NCI-H526 treated with DMSO at 0.1 percent for 48 hours (cell line): ENCODE results near the gene CNOT9.
"Not testable (repeated sequence)": the region's sequence is repeated elsewhere in the genome, so short reads cannot be mapped to it uniquely, and the experiment has no call there.

Source experiments
- DNase-seq: peaks from one replicate; lab custom pipeline; 2025; lab: John Stamatoyannopoulos, UW

Gene CNOT9

GRCh38 chr2:218568190-218569037, at the start of gene CNOT9, which contains the start of gene USP37:
Gene CNOT9 (plus strand): TSS chr2:218568839. CDS start chr2:218568955, 116 bp downstream.
Gene USP37 (minus strand): TSS chr2:218568351. CDS start chr2:218558653, 9,698 bp downstream.
- DNase-seq: peak; percentile 96

GRCh38 chr2:218518876-218519275, 49.8 kb upstream of the CNOT9 start:
- DNase-seq: no peak

- no peak for DNase-seq
These were observed 45.0 kb upstream of the CNOT9 start for GRCh38 chr2:218523651-218524050.

- DNase-seq: not testable (repeated sequence)
These were observed 40.2 kb upstream of the CNOT9 start for GRCh38 chr2:218528409-218528808.

- no peak for DNase-seq
These were observed 38.6 kb upstream of the CNOT9 start for GRCh38 chr2:218529990-218530389.

GRCh38 chr2:218536804-218537494, 31.7 kb upstream of the CNOT9 start:
- no peak for DNase-seq

GRCh38 chr2:218540015-218540414, 28.6 kb upstream of the CNOT9 start:
- DNase-seq: no peak

- no peak for DNase-seq
These were observed 22.6 kb upstream of the CNOT9 start for GRCh38 chr2:218546012-218546411.

- DNase-seq: no peak
These were observed 21.1 kb upstream of the CNOT9 start for GRCh38 chr2:218547511-218547910.

GRCh38 chr2:218547978-218548377, 20.7 kb upstream of the CNOT9 start:
- no peak for DNase-seq

GRCh38 chr2:218554225-218554624, 14.4 kb upstream of the CNOT9 start:
- DNase-seq: not testable (repeated sequence)

GRCh38 chr2:218555527-218555926, 13.1 kb upstream of the CNOT9 start:
- DNase-seq: no peak

- DNase-seq: no peak
These were observed 10.7 kb upstream of the CNOT9 start for GRCh38 chr2:218557941-218558340.

- DNase-seq: no peak
These were observed 9.7 kb upstream of the CNOT9 start for GRCh38 chr2:218558986-218559385.

- DNase-seq: no peak
These were observed 4.6 kb upstream of the CNOT9 start for GRCh38 chr2:218564056-218564455.

GRCh38 chr2:218566296-218566695, 2.3 kb upstream of the CNOT9 start:
- no peak for DNase-seq

GRCh38 chr2:218567797-218568189, 846 bp upstream of the CNOT9 start:
- no peak for DNase-seq

- no peak for DNase-seq
These were observed 396 bp downstream of the CNOT9 start for GRCh38 chr2:218569038-218569431.

- peak; percentile 23 for DNase-seq
These were observed 1.2 kb downstream of the CNOT9 start for GRCh38 chr2:218569661-218570500.

GRCh38 chr2:218570850-218571249, 2.2 kb downstream of the CNOT9 start:
- no peak for DNase-seq

GRCh38 chr2:218576854-218577253, 8.2 kb downstream of the CNOT9 start:
- no peak for DNase-seq

GRCh38 chr2:218577482-218578220, 9.0 kb downstream of the CNOT9 start:
- no peak for DNase-seq
